HepG2 (cell line): ENCODE measurements around the gene CDA. TPM values are rescaled to one million over a fixed set of nuclear protein-coding genes. Genes with fewer than 3 reads are reported as not detected.

Experiments used
- ATAC-seq: fragments of 200-7000 bp; cut with Tn5 transposase; 3 replicates; pipeline ENCODE4 v1.9.1; 2020; ENCODE audit warnings: mild to moderate bottlenecking, moderate library complexity
- BruUV-seq: library from RNA; stranded (reverse); fragments of 400-500 nt; replicated peaks from 2 replicates; lab custom pipeline; 2021; lab: Mats Ljungman, UMichigan
- CTCF ChIA-PET: fragments of 300-600 bp; formaldehyde crosslinking; extraction: SDS; loops from one replicate; lab custom pipeline; 2021; ENCODE audit warnings: low total read pairs, inconsistent platforms, low intra/inter-chr PET ratio; lab: Yijun Ruan, JAX
- POLR2A ChIA-PET: fragments of 350-600 bp; sonication (Branson Sonifier 250); formaldehyde crosslinking; loops from one replicate; lab custom pipeline; 2020; ENCODE audit warnings: antibody characterized with exemption, inconsistent platforms; lab: Yijun Ruan, JAX
- DNase-seq: peaks from one replicate; pipeline ENCODE4 v3.0.0-alpha.2; 2015; ENCODE audit warnings: low spot score
- FAIRE-seq: peaks from 3 replicates; lab custom pipeline; 2011; peaks lifted over from hg19 to GRCh38; lab: Jason Lieb, UNC
- H2AFZ ChIP-seq: one replicate; pipeline ENCODE4 v1.6.1; 2011; ENCODE audit warnings: low read length, inconsistent platforms
- H3K27ac ChIP-seq: fragments of 300-600 bp; 3 replicates; pipeline ENCODE4 v1.8.0; 2011; ENCODE audit warnings: mixed run types, mild to moderate bottlenecking, mixed read lengths, low read length, inconsistent platforms; ENCODE audit not compliant: insufficient read depth; ENCODE audit errors: extremely low read length
- H3K27me3 ChIP-seq, 2 experiments: fragments of 200-600 bp in 1 of 2; 2 replicates in 1 of 2; 3 replicates in 1 of 2; pipeline versions ENCODE4 v1.6.0 to v1.8.0; 2011; ENCODE audit warnings: low read length in 2 of 2, mild to moderate bottlenecking in 2 of 2, moderate library complexity in 2 of 2, inconsistent platforms in 1 of 2; ENCODE audit not compliant: insufficient read depth in 2 of 2, control insufficient read depth in 1 of 2
- H3K36me3 ChIP-seq, 2 experiments: fragments of 200-600 bp in 1 of 2; replicated peaks in 1 of 2; 2 replicates in 1 of 2; 3 replicates in 1 of 2; pipeline versions ENCODE4 v1.5.1 to v1.8.0; 2011; ENCODE audit warnings: low read length in 2 of 2, inconsistent platforms in 1 of 2; ENCODE audit not compliant: insufficient read depth in 2 of 2, control insufficient read depth in 1 of 2
- H3K4me1 ChIP-seq: 2 replicates; pipeline ENCODE4 v1.5.1; 2012; ENCODE audit warnings: low read length, inconsistent platforms; ENCODE audit not compliant: insufficient read depth
- H3K4me2 ChIP-seq: 2 replicates; pipeline ENCODE4 v1.6.0; 2011; ENCODE audit warnings: low read depth, low read length, inconsistent platforms
- H3K4me3 ChIP-seq, 3 experiments: fragments of 200-600 bp in 1 of 3; sonication (generic), shearing (Covaris generic) in 1 of 3; replicated peaks in 1 of 3; 2 replicates each; pipeline ENCODE4 v1.5.1; 2011 to 2016; ENCODE audit warnings: low read length in 3 of 3, inconsistent platforms in 2 of 3, low read depth in 2 of 3, mild to moderate bottlenecking in 2 of 3, control low read depth in 1 of 3, mixed read lengths in 1 of 3; ENCODE audit not compliant: insufficient read depth in 1 of 3
- H3K79me2 ChIP-seq: one replicate; pipeline ENCODE4 v1.6.1; 2011; ENCODE audit warnings: low read length, inconsistent platforms; ENCODE audit not compliant: insufficient read depth
- H3K9ac ChIP-seq: 2 replicates; pipeline ENCODE4 v1.6.0; 2011; ENCODE audit warnings: mild to moderate bottlenecking, low read depth, low read length, inconsistent platforms; ENCODE audit not compliant: insufficient read depth
- H3K9me3 ChIP-seq: 2 replicates; pipeline ENCODE4 v1.5.1; 2012; ENCODE audit warnings: mild to moderate bottlenecking, low read length
- H4K20me1 ChIP-seq: 2 replicates; pipeline ENCODE4 v1.6.0; 2011; ENCODE audit warnings: inconsistent platforms, mild to moderate bottlenecking, low read length, moderate library complexity; ENCODE audit not compliant: insufficient read depth
- ADNP ChIP-seq: sonication (generic); formaldehyde crosslinking; IDR thresholded peaks from 2 replicates; pipeline ENCODE4 v1.4.0; 2020; ENCODE audit warnings: missing genetic modification reagents
- AFF4 ChIP-seq: sonication (generic); formaldehyde crosslinking; IDR thresholded peaks from 2 replicates; pipeline ENCODE4 v1.4.0; 2020; ENCODE audit warnings: missing genetic modification reagents
- AGO1 ChIP-seq: fragments of 200-400 bp; formaldehyde crosslinking; IDR thresholded peaks from 2 replicates; pipeline ENCODE4 v1.6.1; 2017; ENCODE audit warnings: mild to moderate bottlenecking, low read depth, low read length, moderate library complexity; ENCODE audit not compliant: poor library complexity, severe bottlenecking
- CBFB ChIP-seq: sonication (generic); formaldehyde crosslinking; IDR thresholded peaks from 2 replicates; pipeline ENCODE4 v1.4.0; 2020; ENCODE audit warnings: missing genetic modification reagents
- ERF ChIP-seq: IDR thresholded peaks from 2 replicates; pipeline ENCODE4 v1.6.1; 2018; ENCODE audit warnings: missing biosample characterization, missing genetic modification reagents
- NFYC ChIP-seq: IDR thresholded peaks from 2 replicates; pipeline ENCODE4 v1.6.1; 2016; ENCODE audit warnings: missing genetic modification reagents, missing compliant biosample characterization
- THAP9 ChIP-seq: sonication (generic); formaldehyde crosslinking; IDR thresholded peaks from 2 replicates; pipeline ENCODE4; 2020; ENCODE audit warnings: missing genetic modification reagents, mild to moderate bottlenecking, borderline replicate concordance
- ZBTB37 ChIP-seq: sonication (generic); formaldehyde crosslinking; IDR thresholded peaks from 2 replicates; pipeline ENCODE4 v1.4.0; 2020; ENCODE audit warnings: mild to moderate bottlenecking, missing genetic modification reagents
- ZFP62 ChIP-seq: sonication (generic); formaldehyde crosslinking; IDR thresholded peaks from 2 replicates; pipeline ENCODE4 v1.4.0; 2020; ENCODE audit warnings: missing genetic modification reagents
- ZNF17 ChIP-seq: sonication (generic); formaldehyde crosslinking; IDR thresholded peaks from 2 replicates; pipeline ENCODE4 v1.5.0; 2020; ENCODE audit warnings: mild to moderate bottlenecking, missing genetic modification reagents
- ZNF3 ChIP-seq: IDR thresholded peaks from 2 replicates; pipeline ENCODE4 v1.7.0; 2017; ENCODE audit warnings: inconsistent platforms
- ZNF501 ChIP-seq: sonication (generic); formaldehyde crosslinking; IDR thresholded peaks from 2 replicates; pipeline ENCODE4 v1.5.1; 2020; ENCODE audit warnings: mild to moderate bottlenecking, moderate library complexity, missing genetic modification reagents
- ZNF546 ChIP-seq: sonication (generic); formaldehyde crosslinking; conservative IDR thresholded peaks from 2 replicates; pipeline ENCODE4 v1.8.1; 2023; ENCODE audit warnings: mild to moderate bottlenecking, missing genetic modification reagents
- ZNF557 ChIP-seq: sonication (generic); formaldehyde crosslinking; IDR thresholded peaks from 2 replicates; pipeline ENCODE4 v1.4.0; 2020; ENCODE audit warnings: missing genetic modification reagents
- ZNF747 ChIP-seq: sonication (generic); formaldehyde crosslinking; IDR thresholded peaks from 2 replicates; pipeline ENCODE4 v1.8.1; 2023; ENCODE audit warnings: missing genetic modification reagents, mild to moderate bottlenecking, borderline replicate concordance
- WGBS: methylation state at CpG from one replicate; pipeline ENCODE4 v1.1.6; 2017; ENCODE audit warnings: low lambda C conversion rate; 5-methylcytosine and 5-hydroxymethylcytosine counted together
- in situ Hi-C: cut with HindIII; loops from 2 replicates; pipeline ENCODE4 v1.10.0; 2017; ENCODE audit warnings: low pct_unique_long_range_greater_than_20kb; ENCODE audit not compliant: extremely low pct_ligation_motif_present
- intact Hi-C: fragments of 100-400 bp; cut with micrococcal nuclease; formaldehyde crosslinking; loops from one replicate; pipeline ENCODE4 v1.10.0; 2022; ENCODE audit not compliant: unreplicated experiment
- polyA plus RNA-seq, 8 experiments: library from polyadenylated mRNA; depleted of rRNA in 3 of 8; stranded (reverse) in 7 of 8; unstranded in 1 of 8; fragments of >200 nt; fragmentation: Illumina TruSeq in 4 of 8; extraction: Trizol in 4 of 8; gene quantifications; 2 replicates each; pipeline versions ENCODE4 v1.2.1 to v1.2.3, GENCODE V29; 2011 to 2016; ENCODE audit warnings: low read depth in 4 of 8, missing spikeins in 1 of 8, mixed read lengths in 1 of 8; ENCODE audit not compliant: insufficient read depth in 1 of 8
- total RNA-seq, 5 experiments: library from RNA; depleted of rRNA; stranded (reverse); fragments of >200 nt; fragmentation: Illumina TruSeq; extraction: Trizol; gene quantifications; 2 replicates each; pipeline ENCODE4 v1.2.3, GENCODE V29; 2016; ENCODE audit warnings: low read depth in 1 of 5
- TF ChIP-seq, protein P1 (sequence below): sonication (generic); formaldehyde crosslinking; IDR thresholded peaks from 2 replicates; pipeline ENCODE4 v1.5.1; 2020; ENCODE audit warnings: missing genetic modification reagents, mild to moderate bottlenecking, borderline replicate concordance

CDA gene
- total and polyA plus RNA-seq, 2 of the 13 experiments (the other 11 are each of a cell fraction or from before 2014, with no cell fraction given): 0.66 to 2.1 TPM

- BruUV-seq: TSS peak; percentile 95
- peak overlapping the region; percentile 77 to 89 (median 83) for H3K4me3 ChIP-seq
- no peak overlapping the region for H2AFZ ChIP-seq
- H3K27ac ChIP-seq: peak overlapping the region; percentile 66
- intact Hi-C loops: no loop called here
- POLR2A ChIA-PET: interaction anchor here (0.9 to 2.9 kb wide), 14 partner anchors 8 to 124 kb away, joined by 3 to 24 read pairs (median 4); partner anchors contain the start of genes FAM43B, HP1BP3 and PINK1
- CTCF ChIA-PET: no interaction called here
- DNase-seq (no peak), ATAC-seq (peak; percentile 8), FAIRE-seq (no peak)
- peak overlapping the region; percentile 84 for H3K9ac ChIP-seq
- H3K9me3 ChIP-seq: no peaks in the 10 kb centered on the region
- H3K4me2 ChIP-seq: peak overlapping the region; percentile 81
- no peaks in the 10 kb centered on the region for H4K20me1 ChIP-seq
- H3K4me1 ChIP-seq: peaks cover 41% of the 10 kb centered on the region
- 34% methylated on average over 6 of the region's 7 CpGs for WGBS
- peaks cover 41% of the 10 kb centered on the region for H3K79me2 ChIP-seq
- H3K36me3 ChIP-seq: peaks cover 13 to 20% of the 10 kb centered on the region in 2 experiments
- no peaks in the 10 kb centered on the region; a peak in 1 of 5 replicates for H3K27me3 ChIP-seq
- in situ Hi-C loops: no loop called here
- TF ChIP-seq AGO1 (no peak), ZNF3 (CRISPR knock-in tag) (0 out of 2 replicates have a peak, but pooled peaks have one; percentile 0), ZNF747 (CRISPR knock-in tag) (no peak), ERF (CRISPR knock-in tag) (0 out of 2 replicates have a peak, but pooled peaks have one; percentile 6), ZFP62 (CRISPR knock-in tag) (no peak), ZNF17 (CRISPR knock-in tag) (no peak), ZNF557 (CRISPR knock-in tag) (no peak), ADNP (no peak), NFYC (no peak), ZNF546 (CRISPR knock-in tag) (0 out of 2 replicates have a peak, but pooled peaks have one; percentile 2), THAP9 (CRISPR knock-in tag) (no peak), ZBTB37 (no peak), AFF4 (CRISPR knock-in tag) (no peak), ZNF501 (CRISPR knock-in tag) (no peak), CBFB (CRISPR knock-in tag) (no peak)
- TF ChIP-seq, protein P1, sequence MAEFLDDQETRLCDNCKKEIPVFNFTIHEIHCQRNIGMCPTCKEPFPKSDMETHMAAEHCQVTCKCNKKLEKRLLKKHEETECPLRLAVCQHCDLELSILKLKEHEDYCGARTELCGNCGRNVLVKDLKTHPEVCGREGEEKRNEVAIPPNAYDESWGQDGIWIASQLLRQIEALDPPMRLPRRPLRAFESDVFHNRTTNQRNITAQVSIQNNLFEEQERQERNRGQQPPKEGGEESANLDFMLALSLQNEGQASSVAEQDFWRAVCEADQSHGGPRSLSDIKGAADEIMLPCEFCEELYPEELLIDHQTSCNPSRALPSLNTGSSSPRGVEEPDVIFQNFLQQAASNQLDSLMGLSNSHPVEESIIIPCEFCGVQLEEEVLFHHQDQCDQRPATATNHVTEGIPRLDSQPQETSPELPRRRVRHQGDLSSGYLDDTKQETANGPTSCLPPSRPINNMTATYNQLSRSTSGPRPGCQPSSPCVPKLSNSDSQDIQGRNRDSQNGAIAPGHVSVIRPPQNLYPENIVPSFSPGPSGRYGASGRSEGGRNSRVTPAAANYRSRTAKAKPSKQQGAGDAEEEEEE (CRISPR knock-in tag): no peak
These were observed 73.2 kb downstream of the CDA start for GRCh38 chr1:20662110-20662475.
